Esophagus squamous epithelium (tissue), 5 donors: ENCODE results near the gene BIVM. TPM values are rescaled to one million over a fixed set of nuclear protein-coding genes. Genes with fewer than 3 reads are reported as not detected.
A peak's percentile ranks its signal among the peaks of the same experiment; 100 is the strongest.

Experiments used
- DNase-seq: peaks from one replicate; lab custom pipeline; 2025; lab: John Stamatoyannopoulos, UW
- H3K27ac ChIP-seq, 4 donors: fragments of 200-600 bp; sonication (generic); one replicate each; pipeline ENCODE4 v1.5.1; 2016 to 2019; ENCODE audit warnings: mild to moderate bottlenecking in 1 of 4
- H3K27me3 ChIP-seq, 4 donors: fragments of 200-600 bp; sonication (generic); 1 replicate in 3 of 4; 2 replicates in 1 of 4; pipeline versions ENCODE4 v1.5.1 to v1.6.0; 2017 to 2021; ENCODE audit warnings: antibody characterized with exemption in 1 of 4
- H3K36me3 ChIP-seq, 3 donors: fragments of 200-600 bp; sonication (generic); one replicate each; pipeline ENCODE4 v1.5.1; 2016 to 2019
- H3K4me1 ChIP-seq, 3 donors: fragments of 200-600 bp; sonication (generic); one replicate each; pipeline ENCODE4 v1.5.1; 2017 to 2019
- H3K4me3 ChIP-seq, 4 donors: fragments of 200-600 bp; sonication (generic); 1 replicate in 3 of 4; 2 replicates in 1 of 4; pipeline ENCODE4 v1.5.1; 2016 to 2019; ENCODE audit warnings: mild to moderate bottlenecking in 2 of 4, moderate library complexity in 1 of 4
- H3K9me3 ChIP-seq, 3 donors: fragments of 200-600 bp; sonication (generic); one replicate each; pipeline ENCODE4 v1.5.1; 2016 to 2019
- CTCF ChIP-seq, 6 experiments: fragments of 450-650 bp in 4 of 6; fragments of 200-600 bp in 2 of 6; sonication (generic) in 2 of 6; IDR thresholded peaks; one replicate each; pipeline ENCODE4 v1.5.1; 2016 to 2019; ENCODE audit warnings: antibody characterized with exemption in 6 of 6, mild to moderate bottlenecking in 4 of 6, moderate library complexity in 4 of 6
- POLR2A ChIP-seq, 4 donors: fragments of 450-650 bp; IDR thresholded peaks; one replicate each; pipeline ENCODE4 v1.6.1; 2017; ENCODE audit warnings: antibody characterized with exemption in 4 of 4, mild to moderate bottlenecking in 4 of 4, moderate library complexity in 3 of 4
- WGBS, 2 donors: methylation state at CpG; one replicate each; pipeline ENCODE4 v1.1.5; 2018; 5-methylcytosine and 5-hydroxymethylcytosine counted together
- intact Hi-C: fragments of 100-400 bp; cut with DNase I; formaldehyde crosslinking; loops from one replicate; pipeline ENCODE4 v1.15.0; 2022
- total RNA-seq, 4 donors: library from RNA; depleted of rRNA; stranded (reverse); fragments of >200 nt; gene quantifications; one replicate each; pipeline ENCODE4 v1.1.0, GENCODE V29; 2016
- donor health status: DM: yes; HTN: yes; CAD: no.

The BIVM gene
- total RNA-seq, 4 donors from 2014 or later, result 6.4 to 17.5 (median 9.8) TPM

GRCh38 chr13:102836471-102836870 is 37.6 kb downstream of the BIVM start:
- 93% methylated on average over 4 of the region's 4 CpGs for WGBS, 2 donors
- H3K9me3 ChIP-seq, result no peaks in the 10 kb centered on the region
- peaks cover 0 to 85% (median 0%) of the 10 kb centered on the region in 3 donors for H3K36me3 ChIP-seq

GRCh38 chr13:102838273-102838672 is 39.4 kb downstream of the BIVM start:
- DNase-seq, result no peak
- Histone ChIP-seq H3K27me3 (no peaks in the 10 kb centered on the region), H3K4me1 (no peaks in the 10 kb centered on the region), H3K27ac (no peak overlapping the region), H3K9me3 (no peaks in the 10 kb centered on the region), H3K36me3 (peaks cover 0 to 69% (median 0%) of the 10 kb centered on the region in 3 donors), H3K4me3 (no peak overlapping the region)
- intact Hi-C loops, result no loop called here
- WGBS, 2 donors, result 59 to 63% methylated on average over 1 of the region's 1 CpG
- TF ChIP-seq POLR2A (IDR thresholded peaks at IDR 0.05) (no peak), CTCF (IDR thresholded peaks at IDR 0.05) (no peak)

More at GRCh38 chr13:102836471-102836870, 37.6 kb downstream of the BIVM start:
- TF ChIP-seq CTCF (IDR thresholded peaks at IDR 0.05), result no peak
- no peaks in the 10 kb centered on the region for H3K4me1 ChIP-seq
- intact Hi-C loops, result no loop called here
- H3K27me3 ChIP-seq, result no peaks in the 10 kb centered on the region
- DNase-seq, result no peak
- no peak overlapping the region for H3K27ac ChIP-seq
- no peak overlapping the region for H3K4me3 ChIP-seq

- TF ChIP-seq CTCF (IDR thresholded peaks at IDR 0.05) (no peak), POLR2A (IDR thresholded peaks at IDR 0.05) (no peak)
- intact Hi-C loops, result no loop called here
- H3K4me1 ChIP-seq, result no peaks in the 10 kb centered on the region
- no peak overlapping the region for H3K27ac ChIP-seq
- H3K9me3 ChIP-seq, result no peaks in the 10 kb centered on the region
- no peaks in the 10 kb centered on the region for H3K27me3 ChIP-seq
- no peak for DNase-seq
- 48 to 50% methylated on average over 4 of the region's 4 CpGs for WGBS, 2 donors
- H3K36me3 ChIP-seq, result peaks cover 0 to 62% (median 0%) of the 10 kb centered on the region in 3 donors
- no peak overlapping the region for H3K4me3 ChIP-seq
Observed at GRCh38 chr13:102838982-102839381, 40.1 kb downstream of the BIVM start.

- no peak overlapping the region for H3K27ac ChIP-seq
- TF ChIP-seq POLR2A (IDR thresholded peaks at IDR 0.05) (no peak), CTCF (IDR thresholded peaks at IDR 0.05) (no peak)
- H3K27me3 ChIP-seq, result no peaks in the 10 kb centered on the region
- H3K36me3 ChIP-seq, result peaks cover 0 to 62% (median 0%) of the 10 kb centered on the region in 3 donors
- H3K4me1 ChIP-seq, result peaks cover 0 to under 1% (median 0%) of the 10 kb centered on the region in 3 donors
- H3K4me3 ChIP-seq, result no peak overlapping the region
- H3K9me3 ChIP-seq, result no peaks in the 10 kb centered on the region
- no peak for DNase-seq
- intact Hi-C loops, result no loop called here
- 81 to 92% methylated on average over 2 to 5 of the region's 5 CpGs for WGBS, 2 donors
Observed at GRCh38 chr13:102839462-102839861, 40.5 kb downstream of the BIVM start.

GRCh38 chr13:102845289-102845629 is 46.3 kb downstream of the BIVM start:
- TF ChIP-seq CTCF (IDR thresholded peaks at IDR 0.05) (no peak), POLR2A (IDR thresholded peaks at IDR 0.05) (no peak)
- intact Hi-C loops, result loop anchor here (5.0 to 10.0 kb wide), 2 partner anchors 120 to 263 kb away; no protein-coding TSS in a partner anchor
- Histone ChIP-seq H3K4me1 (peaks cover 10 to 36% (median 10%) of the 10 kb centered on the region in 3 donors), H3K9me3 (no peaks in the 10 kb centered on the region), H3K36me3 (peaks cover 0 to 8% (median 0%) of the 10 kb centered on the region in 3 donors), H3K27ac (peak overlapping the region; percentile 93 to 99 (median 96)), H3K27me3 (no peaks in the 10 kb centered on the region), H3K4me3 (peak overlapping the region; percentile 88 to 99 (median 92))
- 3 to 4% methylated on average over 13 of the region's 13 CpGs for WGBS, 2 donors
- DNase-seq, result no peak
